ENCODE results near the gene GALNT17.

The GALNT17 gene

DNA sequence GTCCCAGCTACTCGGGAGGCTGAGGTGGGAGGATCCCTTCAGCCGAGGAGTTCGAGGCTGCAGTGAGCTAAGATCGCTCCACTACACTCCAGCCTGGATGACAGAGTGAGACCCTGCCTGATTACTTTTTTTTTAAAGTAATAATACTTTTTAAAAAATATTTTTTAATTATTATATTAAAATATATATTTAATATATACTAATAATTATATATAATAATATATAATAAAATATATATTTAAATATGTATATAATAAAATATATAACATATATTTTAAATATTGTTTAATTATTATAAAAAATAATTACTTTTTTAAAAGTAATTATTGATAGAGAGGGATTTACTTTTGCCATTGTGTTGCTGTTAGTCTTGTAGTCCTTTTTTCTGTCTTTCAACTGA lies 169.2 kb downstream of the GALNT17 start:
- WGBS = 90% methylated on average over 2 of the region's 4 CpGs
- no peak overlapping the region for H3K23ac ChIP-seq (ENCODE audit: low read length in 2 of 2)
- H3K27ac ChIP-seq (ENCODE audit: low read length, poor library complexity, severe bottlenecking) = no peak overlapping the region

DNA sequence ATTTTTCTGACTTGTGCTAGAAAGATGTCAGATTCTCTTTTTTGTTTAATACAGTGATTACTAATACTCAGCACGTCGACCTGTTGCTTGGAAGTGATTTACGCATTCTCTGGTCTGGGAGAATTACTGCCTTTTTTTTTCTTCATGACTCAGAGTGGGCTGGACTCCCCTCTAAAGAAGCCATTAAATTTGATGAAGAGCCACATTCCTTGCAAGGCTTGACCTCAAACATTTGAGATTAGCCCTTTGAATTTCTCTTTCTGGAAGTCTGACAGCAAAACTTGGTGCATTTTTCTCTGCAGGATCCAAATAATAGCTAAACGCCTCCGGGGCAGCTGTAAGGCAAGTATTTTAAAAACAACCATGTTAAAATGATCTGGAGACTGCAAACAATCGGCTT lies 171.6 kb downstream of the GALNT17 start:
- DNase-seq = no peak
- no peak overlapping the region for H4K91ac ChIP-seq (ENCODE audit: low read length)
- no peak overlapping the region for H3K23ac ChIP-seq (ENCODE audit: low read length in 2 of 2)
- no peak overlapping the region for H3K14ac ChIP-seq (ENCODE audit: low read length in 2 of 2)
- no peaks in the 10 kb centered on the region for H3K36me3 ChIP-seq (ENCODE audit: control insufficient read depth in 1 of 2, insufficient read depth in 2 of 2, low read depth in 1 of 2, low read length in 2 of 2)
- no peak overlapping the region for H2BK15ac ChIP-seq (ENCODE audit: low read depth, poor library complexity, severe bottlenecking)
- no peak overlapping the region for H3K18ac ChIP-seq (ENCODE audit: low read depth in 1 of 2, low read length in 2 of 2)
- no peak overlapping the region for H2AFZ ChIP-seq (ENCODE audit: low read depth, low read length)
- H3K27ac ChIP-seq (ENCODE audit: low read length, poor library complexity, severe bottlenecking) = no peak overlapping the region
- no peak overlapping the region for H3K4ac ChIP-seq (ENCODE audit: low read depth in 1 of 2, low read length in 2 of 2)
- H2BK120ac ChIP-seq (ENCODE audit: low read depth, low read length) = no peak overlapping the region
- H2AK5ac ChIP-seq (ENCODE audit: low read length, severe bottlenecking) = no peak overlapping the region
- no peak overlapping the region for H2BK5ac ChIP-seq (ENCODE audit: low read depth, low read length, poor library complexity, severe bottlenecking)
- no peak overlapping the region for H3K4me2 ChIP-seq (ENCODE audit: low read length, poor library complexity, severe bottlenecking)
- H2BK12ac ChIP-seq (ENCODE audit: low read length in 2 of 2) = no peak overlapping the region
- H3K27me3 ChIP-seq (ENCODE audit: control insufficient read depth in 1 of 2, insufficient read depth in 1 of 2, low read length in 2 of 2) = no peaks in the 10 kb centered on the region
- H3K9me3 ChIP-seq (ENCODE audit: control insufficient read depth, low read length) = no peaks in the 10 kb centered on the region
- H3K79me1 ChIP-seq (replicated peaks; ENCODE audit: low read length, poor library complexity, severe bottlenecking) = no peaks in the 10 kb centered on the region
- H3K9ac ChIP-seq (ENCODE audit: low read length) = no peak overlapping the region
- H3K4me1 ChIP-seq (ENCODE audit: control insufficient read depth, insufficient read depth, low read depth, low read length) = no peaks in the 10 kb centered on the region
- no peak overlapping the region for H3K4me3 ChIP-seq (ENCODE audit: insufficient read depth in 1 of 2, low read depth in 1 of 2, low read length in 2 of 2)
- H4K8ac ChIP-seq (ENCODE audit: low read length) = no peak overlapping the region
- 15% methylated on average over 5 of the region's 6 CpGs for WGBS

More for the DNA sequence above, 169.2 kb downstream of the GALNT17 start:
- Histone ChIP-seq H2AK5ac (ENCODE audit: low read length, severe bottlenecking) (no peak overlapping the region), H3K14ac (ENCODE audit: low read length in 2 of 2) (no peak overlapping the region), H3K18ac (ENCODE audit: low read depth in 1 of 2, low read length in 2 of 2) (no peak overlapping the region), H3K9ac (ENCODE audit: low read length) (no peak overlapping the region), H2BK15ac (ENCODE audit: low read depth, poor library complexity, severe bottlenecking) (no peak overlapping the region), H4K8ac (ENCODE audit: low read length) (no peak overlapping the region), H3K4me1 (ENCODE audit: control insufficient read depth, insufficient read depth, low read depth, low read length) (no peaks in the 10 kb centered on the region), H3K9me3 (ENCODE audit: control insufficient read depth, low read length) (no peaks in the 10 kb centered on the region), H3K79me1 (replicated peaks; ENCODE audit: low read length, poor library complexity, severe bottlenecking) (no peaks in the 10 kb centered on the region), H2BK5ac (ENCODE audit: low read depth, low read length, poor library complexity, severe bottlenecking) (no peak overlapping the region), H3K4me3 (ENCODE audit: insufficient read depth in 1 of 2, low read depth in 1 of 2, low read length in 2 of 2) (no peak overlapping the region), H2BK12ac (ENCODE audit: low read length in 2 of 2) (no peak overlapping the region), H3K27me3 (ENCODE audit: control insufficient read depth in 1 of 2, insufficient read depth in 1 of 2, low read length in 2 of 2) (no peaks in the 10 kb centered on the region), H2AFZ (ENCODE audit: low read depth, low read length) (no peak overlapping the region), H2BK120ac (ENCODE audit: low read depth, low read length) (no peak overlapping the region), H4K91ac (ENCODE audit: low read length) (no peak overlapping the region), H3K4ac (ENCODE audit: low read depth in 1 of 2, low read length in 2 of 2) (no peak overlapping the region), H3K4me2 (ENCODE audit: low read length, poor library complexity, severe bottlenecking) (no peak overlapping the region), H3K36me3 (ENCODE audit: control insufficient read depth in 1 of 2, insufficient read depth in 2 of 2, low read depth in 1 of 2, low read length in 2 of 2) (no peaks in the 10 kb centered on the region)
- no peak for DNase-seq

DNA sequence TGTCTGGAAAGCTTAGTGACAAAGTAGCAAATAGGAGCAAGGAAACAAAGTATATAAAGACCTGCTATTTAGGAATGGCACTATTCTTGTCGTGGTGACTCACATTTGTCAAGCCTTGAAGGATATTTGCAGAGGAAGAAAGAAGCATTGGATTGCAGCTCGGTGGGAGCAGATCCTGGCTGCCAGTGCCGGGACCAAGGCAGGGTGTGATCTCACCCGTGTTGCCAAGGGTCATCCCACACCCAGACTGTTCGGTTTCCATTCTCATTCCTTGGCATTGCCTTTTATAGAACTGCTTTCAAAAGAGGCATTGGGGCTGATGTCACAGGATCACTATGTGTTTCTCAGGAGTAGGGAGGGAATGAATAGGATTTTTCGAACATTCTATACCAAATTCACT lies 176.2 kb downstream of the GALNT17 start:
- H3K27me3 ChIP-seq (ENCODE audit: control insufficient read depth in 1 of 2, insufficient read depth in 1 of 2, low read length in 2 of 2) = no peaks in the 10 kb centered on the region
- no peak overlapping the region for H3K27ac ChIP-seq (ENCODE audit: low read length, poor library complexity, severe bottlenecking)
- no peaks in the 10 kb centered on the region for H3K9me3 ChIP-seq (ENCODE audit: control insufficient read depth, low read length)
- no peak overlapping the region for H2AK5ac ChIP-seq (ENCODE audit: low read length, severe bottlenecking)
- no peak overlapping the region for H2BK120ac ChIP-seq (ENCODE audit: low read depth, low read length)
- no peak overlapping the region for H3K4ac ChIP-seq (ENCODE audit: low read depth in 1 of 2, low read length in 2 of 2)
- no peak overlapping the region for H2BK15ac ChIP-seq (ENCODE audit: low read depth, poor library complexity, severe bottlenecking)
- WGBS = 37% methylated on average over 5 of the region's 6 CpGs
- no peak overlapping the region for H4K91ac ChIP-seq (ENCODE audit: low read length)
- no peak overlapping the region for H3K14ac ChIP-seq (ENCODE audit: low read length in 2 of 2)
- no peak overlapping the region for H3K23ac ChIP-seq (ENCODE audit: low read length in 2 of 2)
- H2AFZ ChIP-seq (ENCODE audit: low read depth, low read length) = no peak overlapping the region
- H3K36me3 ChIP-seq (ENCODE audit: control insufficient read depth in 1 of 2, insufficient read depth in 2 of 2, low read depth in 1 of 2, low read length in 2 of 2) = no peaks in the 10 kb centered on the region
- no peak overlapping the region for H4K8ac ChIP-seq (ENCODE audit: low read length)
- H3K18ac ChIP-seq (ENCODE audit: low read depth in 1 of 2, low read length in 2 of 2) = no peak overlapping the region
- H3K9ac ChIP-seq (ENCODE audit: low read length) = peak overlapping the region; percentile 42
- H3K79me1 ChIP-seq (replicated peaks; ENCODE audit: low read length, poor library complexity, severe bottlenecking) = no peaks in the 10 kb centered on the region
- H3K4me1 ChIP-seq (ENCODE audit: control insufficient read depth, insufficient read depth, low read depth, low read length) = no peaks in the 10 kb centered on the region
- no peak overlapping the region for H2BK5ac ChIP-seq (ENCODE audit: low read depth, low read length, poor library complexity, severe bottlenecking)
- no peak for DNase-seq
- no peak overlapping the region for H2BK12ac ChIP-seq (ENCODE audit: low read length in 2 of 2)
- peak overlapping the region in 1 of 2 experiments; percentile 15 for H3K4me3 ChIP-seq (ENCODE audit: insufficient read depth in 1 of 2, low read depth in 1 of 2, low read length in 2 of 2)
- H3K4me2 ChIP-seq (ENCODE audit: low read length, poor library complexity, severe bottlenecking) = no peak overlapping the region

DNA sequence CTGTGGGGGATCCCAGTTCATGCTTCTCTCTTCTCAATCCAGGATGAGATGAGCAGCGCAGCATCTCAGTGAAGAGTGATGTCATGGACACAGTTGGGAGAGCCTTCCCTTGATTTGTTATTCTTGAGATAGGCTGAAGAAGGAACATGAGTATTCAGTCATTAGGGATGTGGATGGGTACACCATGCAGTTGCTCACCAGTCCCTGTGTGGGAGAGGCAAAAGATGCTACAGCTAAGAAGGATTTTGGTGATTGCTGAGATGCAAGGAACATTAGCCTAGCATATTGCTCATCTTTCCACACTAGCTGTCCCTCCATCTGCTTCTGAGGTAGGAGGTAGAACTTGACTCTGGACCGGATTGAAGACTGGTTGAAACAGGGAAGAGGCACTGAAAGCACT lies 179.6 kb downstream of the GALNT17 start:
- Histone ChIP-seq H2AK5ac (ENCODE audit: low read length, severe bottlenecking) (no peak overlapping the region), H4K8ac (ENCODE audit: low read length) (no peak overlapping the region), H3K36me3 (ENCODE audit: control insufficient read depth in 1 of 2, insufficient read depth in 2 of 2, low read depth in 1 of 2, low read length in 2 of 2) (no peaks in the 10 kb centered on the region)

More for the DNA sequence above, 179.6 kb downstream of the GALNT17 start:
- Histone ChIP-seq H3K9me3 (ENCODE audit: control insufficient read depth, low read length) (peaks cover 15% of the 10 kb centered on the region), H3K4ac (ENCODE audit: low read depth in 1 of 2, low read length in 2 of 2) (no peak overlapping the region), H3K14ac (ENCODE audit: low read length in 2 of 2) (no peak overlapping the region), H3K23ac (ENCODE audit: low read length in 2 of 2) (no peak overlapping the region), H3K4me2 (ENCODE audit: low read length, poor library complexity, severe bottlenecking) (no peak overlapping the region), H3K9ac (ENCODE audit: low read length) (no peak overlapping the region), H3K79me1 (replicated peaks; ENCODE audit: low read length, poor library complexity, severe bottlenecking) (no peaks in the 10 kb centered on the region), H3K18ac (ENCODE audit: low read depth in 1 of 2, low read length in 2 of 2) (no peak overlapping the region), H2AFZ (ENCODE audit: low read depth, low read length) (no peak overlapping the region), H4K91ac (ENCODE audit: low read length) (no peak overlapping the region), H2BK15ac (ENCODE audit: low read depth, poor library complexity, severe bottlenecking) (no peak overlapping the region), H2BK120ac (ENCODE audit: low read depth, low read length) (no peak overlapping the region), H3K4me1 (ENCODE audit: control insufficient read depth, insufficient read depth, low read depth, low read length) (no peaks in the 10 kb centered on the region), H3K27ac (ENCODE audit: low read length, poor library complexity, severe bottlenecking) (no peak overlapping the region), H3K27me3 (ENCODE audit: control insufficient read depth in 1 of 2, insufficient read depth in 1 of 2, low read length in 2 of 2) (no peaks in the 10 kb centered on the region), H2BK12ac (ENCODE audit: low read length in 2 of 2) (no peak overlapping the region), H3K4me3 (ENCODE audit: insufficient read depth in 1 of 2, low read depth in 1 of 2, low read length in 2 of 2) (no peak overlapping the region), H2BK5ac (ENCODE audit: low read depth, low read length, poor library complexity, severe bottlenecking) (no peak overlapping the region)
- WGBS = 75% methylated on average over 2 of the region's 2 CpGs
- no peak for DNase-seq
